ENCODE data around the gene SLC11A2. TPM values are rescaled to one million over a fixed set of nuclear protein-coding genes. Genes with fewer than 3 reads are reported as not detected.
"Not testable (repeated sequence)": the region's sequence is repeated elsewhere in the genome, so short reads cannot be mapped to it uniquely, and the experiment has no call there.

The SLC11A2 gene
- total and polyA plus RNA-seq, 7 donors = 3.9 to 44.6 (median 25.0) TPM

GRCh38 chr12:50934371-50934851, 91.8 kb downstream of the SLC11A2 start:
- Histone ChIP-seq H3K27me3 (no peaks in the 10 kb centered on the region), H3K4me3 (no peak overlapping the region), H3K4me1 (peaks cover 0 to 76% (median 73%) of the 10 kb centered on the region in 4 donors), H3K36me3 (peaks cover 8 to 44% (median 14%) of the 10 kb centered on the region in 4 donors), H3K27ac (peak overlapping the region; percentile 65 to 79 (median 72)), H3K9me3 (peaks cover 0 to 6% (median 0%) of the 10 kb centered on the region in 4 donors)
- no peak for DNase-seq
- intact Hi-C loops (cut with DNase I) = no loop called here
- WGBS, 2 donors = 38 to 46% methylated on average over 3 of the region's 3 CpGs
- TF ChIP-seq POLR2A (IDR thresholded peaks at IDR 0.05) = no peak
- peak in 1 of 4 donors; percentile 1 for TF ChIP-seq POLR2AphosphoS5 (IDR thresholded peaks at IDR 0.05)

- Histone ChIP-seq H3K36me3 (peaks cover 8 to 44% (median 14%) of the 10 kb centered on the region in 4 donors), H3K9me3 (peaks cover 0 to 6% (median 0%) of the 10 kb centered on the region in 4 donors), H3K4me1 (peaks cover 0 to 76% (median 73%) of the 10 kb centered on the region in 4 donors), H3K27me3 (no peaks in the 10 kb centered on the region), H3K27ac (peak overlapping the region; percentile 65 to 79 (median 72)), H3K4me3 (no peak overlapping the region)
- no peak for DNase-seq
- 98% methylated on average over 2 of the region's 2 CpGs for WGBS, 2 donors
- no peak for TF ChIP-seq CTCF (IDR thresholded peaks at IDR 0.05)
- TF ChIP-seq EP300 (IDR thresholded peaks at IDR 0.05) = no peak
- no peak for TF ChIP-seq POLR2A (IDR thresholded peaks at IDR 0.05)
- no peak for TF ChIP-seq POLR2AphosphoS5 (IDR thresholded peaks at IDR 0.05)
- intact Hi-C loops (cut with DNase I) = no loop called here
Observed at GRCh38 chr12:50933459-50934124, 92.6 kb downstream of the SLC11A2 start.

GRCh38 chr12:50932787-50933280, 93.3 kb downstream of the SLC11A2 start:
- no peak for DNase-seq
- peaks cover 0 to 3% (median 0%) of the 10 kb centered on the region in 4 donors for H3K9me3 ChIP-seq
- H3K36me3 ChIP-seq = peaks cover 8 to 44% (median 14%) of the 10 kb centered on the region in 4 donors
- no peak overlapping the region for H3K4me3 ChIP-seq
- H3K27ac ChIP-seq = peak overlapping the region in 3 of 4 donors; percentile 68 to 79 (median 77)
- peaks cover 0 to 83% (median 74%) of the 10 kb centered on the region in 4 donors for H3K4me1 ChIP-seq
- 26 to 55% methylated on average over 2 of the region's 2 CpGs for WGBS, 2 donors
- no peaks in the 10 kb centered on the region for H3K27me3 ChIP-seq
- TF ChIP-seq EP300 (IDR thresholded peaks at IDR 0.05) = no peak
- TF ChIP-seq POLR2A (IDR thresholded peaks at IDR 0.05) = no peak
- no peak for TF ChIP-seq CTCF (IDR thresholded peaks at IDR 0.05)
- intact Hi-C loops (cut with DNase I) = no loop called here

GRCh38 chr12:50930477-50930876, 95.7 kb downstream of the SLC11A2 start:
- intact Hi-C loops (cut with DNase I); H3K9me3 ChIP-seq; H3K27ac ChIP-seq; DNase-seq; H3K4me3 ChIP-seq; H3K27me3 ChIP-seq: not testable (repeated sequence)
- peaks cover 8 to 44% (median 14%) of the 10 kb centered on the region in 4 donors for H3K36me3 ChIP-seq
- 92 to 93% methylated on average over 12 of the region's 12 CpGs for WGBS, 2 donors
- H3K4me1 ChIP-seq = peaks cover 0 to 66% (median 60%) of the 10 kb centered on the region in 4 donors

GRCh38 chr12:50929831-50930230, 96.4 kb downstream of the SLC11A2 start:
- Histone ChIP-seq H3K4me3 (peak overlapping the region in 1 of 4 donors; percentile 80), H3K4me1 (peaks cover 0 to 61% (median 53%) of the 10 kb centered on the region in 4 donors)
- WGBS, 2 donors = 95 to 97% methylated on average over 3 of the region's 3 CpGs

More at GRCh38 chr12:50929831-50930230, 96.4 kb downstream of the SLC11A2 start:
- TF ChIP-seq CTCF (IDR thresholded peaks at IDR 0.05) (no peak), EP300 (IDR thresholded peaks at IDR 0.05) (no peak), POLR2A (IDR thresholded peaks at IDR 0.05) (no peak), POLR2AphosphoS5 (IDR thresholded peaks at IDR 0.05) (no peak)
- Histone ChIP-seq H3K27me3 (no peaks in the 10 kb centered on the region), H3K36me3 (peaks cover 8 to 44% (median 14%) of the 10 kb centered on the region in 4 donors), H3K27ac (peak overlapping the region in 2 of 4 donors; percentile 88 to 93), H3K9me3 (no peaks in the 10 kb centered on the region)
- intact Hi-C loops (cut with DNase I) = no loop called here
- DNase-seq = no peak

Small RNAs within 50 kb of the gene (small RNA-seq; reads per million reads assigned to genes)
- gene AC008121.1 (0 reads per million in 3 donors), gene RF00019 (0 reads per million in 3 donors), gene RNU6-1273P (0 reads per million in 3 donors), gene RNU6-87P (0 reads per million in 3 donors)

Other genes with a start within 250 kb of the SLC11A2 start
- gene TMPRSS12, start 183.5 kb downstream of the SLC11A2 start, total RNA-seq = not detected
- gene TMPRSS12, start 183.5 kb downstream of the SLC11A2 start, polyA plus RNA-seq = not detected
- gene HIGD1C, start 73.8 kb downstream of the SLC11A2 start, total RNA-seq = not detected
- not detected for gene HIGD1C, start 73.8 kb downstream of the SLC11A2 start, polyA plus RNA-seq
- gene LETMD1, start 21.9 kb upstream of the SLC11A2 start, total RNA-seq = 10 to 100 TPM; 59.5 to 87.2 (median 72.4) TPM
- 10 to 100 TPM; 37.0 to 66.0 (median 55.3) TPM for gene LETMD1, start 21.9 kb upstream of the SLC11A2 start, polyA plus RNA-seq
- gene CSRNP2, start 57.2 kb upstream of the SLC11A2 start, total RNA-seq = 10 to 100 TPM; 17.4 to 23.9 (median 20.6) TPM
- gene CSRNP2, start 57.2 kb upstream of the SLC11A2 start, polyA plus RNA-seq = 10 to 100 TPM in 1 of 3 donors, 1 to 10 TPM in 2; 8.4 to 11.4 (median 9.2) TPM
- gene TFCP2, start 146.8 kb upstream of the SLC11A2 start, total RNA-seq = 10 to 100 TPM; 11.9 to 17.8 (median 13.7) TPM
- gene TFCP2, start 146.8 kb upstream of the SLC11A2 start, polyA plus RNA-seq = 10 to 100 TPM; 10.4 to 18.1 (median 12.6) TPM
- 10 to 100 TPM in 1 of 4 donors, 1 to 10 TPM in 3; 5.8 to 15.8 (median 8.5) TPM for gene POU6F1, start 191.7 kb upstream of the SLC11A2 start, total RNA-seq
- gene POU6F1, start 191.7 kb upstream of the SLC11A2 start, polyA plus RNA-seq = 1 to 10 TPM; 1.2 to 4.5 (median 1.6) TPM
- gene DAZAP2, start 212.4 kb upstream of the SLC11A2 start, total RNA-seq = 100 to 1,000 TPM; 107 to 265 (median 191) TPM
- 100 to 1,000 TPM; 428 to 701 (median 638) TPM for gene DAZAP2, start 212.4 kb upstream of the SLC11A2 start, polyA plus RNA-seq
- gene SMAGP, start 244.0 kb upstream of the SLC11A2 start, total RNA-seq = 1 to 10 TPM; 1.9 to 5.3 (median 3.4) TPM
- gene SMAGP, start 244.0 kb upstream of the SLC11A2 start, polyA plus RNA-seq = 10 to 100 TPM; 78.8 to 81.7 (median 81.1) TPM

Data from sigmoid colon (tissue), 7 donors.